T-helper 2 cell treated with Interferon-gamma antibody and Interleukin-4, amounts not matched to agents 5 μg/mL and 100 μg/mL, for 36 hours (primary cell): Measurements from ENCODE around the gene C6orf62.
A peak's percentile ranks its signal among the peaks of the same experiment; 100 is the strongest.
"Not testable (repeated sequence)": the region's sequence is repeated elsewhere in the genome, so short reads cannot be mapped to it uniquely, and the experiment has no call there.

Source experiments
- DNase-seq: peaks from one replicate; pipeline ENCODE4 v3.0.0; 2021; ENCODE audit warnings: low spot score
- H3K27ac Mint-ChIP-seq: one replicate; pipeline ENCODE4 v1.8.0; 2021; ENCODE audit warnings: mild to moderate bottlenecking, mixed read lengths
- H3K27me3 Mint-ChIP-seq: one replicate; pipeline ENCODE4 v1.8.0; 2021; ENCODE audit warnings: low read depth, mixed read lengths
- H3K36me3 Mint-ChIP-seq: one replicate; pipeline ENCODE4 v1.8.0; 2021; ENCODE audit warnings: low read depth, mixed read lengths
- H3K4me1 Mint-ChIP-seq: one replicate; pipeline ENCODE4 v1.8.0; 2021; ENCODE audit warnings: low read depth, mixed read lengths
- H3K4me3 Mint-ChIP-seq: one replicate; pipeline ENCODE4 v1.8.0; 2022; ENCODE audit warnings: mild to moderate bottlenecking, moderate library complexity, mixed read lengths
- H3K9me3 Mint-ChIP-seq: one replicate; pipeline ENCODE4 v1.8.0; 2021; ENCODE audit warnings: mixed read lengths

C6orf62 gene

GRCh38 chr6:24680582-24680981 is 38.4 kb downstream of the C6orf62 start:
- Mint-ChIP-seq H3K9me3 (peaks cover 2% of the 10 kb centered on the region), H3K4me3 (no peak overlapping the region), H3K27ac (no peak overlapping the region), H3K4me1 (peaks cover 4% of the 10 kb centered on the region), H3K27me3 (no peaks in the 10 kb centered on the region), H3K36me3 (peaks cover 5% of the 10 kb centered on the region)
- no peak for DNase-seq

GRCh38 chr6:24678792-24679352 is 40.1 kb downstream of the C6orf62 start:
- Mint-ChIP-seq H3K36me3 (peaks cover 15% of the 10 kb centered on the region), H3K9me3 (peaks cover 13% of the 10 kb centered on the region)
- H3K27me3 Mint-ChIP-seq, H3K4me1 Mint-ChIP-seq, H3K27ac Mint-ChIP-seq, H3K4me3 Mint-ChIP-seq, DNase-seq: not testable (repeated sequence)

GRCh38 chr6:24673625-24674024 is 45.3 kb downstream of the C6orf62 start:
- Mint-ChIP-seq H3K9me3 (peaks cover 45% of the 10 kb centered on the region), H3K4me3 (no peak overlapping the region), H3K36me3 (peaks cover 43% of the 10 kb centered on the region), H3K27ac (no peak overlapping the region), H3K27me3 (no peaks in the 10 kb centered on the region), H3K4me1 (peaks cover 6% of the 10 kb centered on the region)
- DNase-seq: no peak

GRCh38 chr6:24672620-24673182 is 46.3 kb downstream of the C6orf62 start:
- Mint-ChIP-seq H3K9me3 (peaks cover 45% of the 10 kb centered on the region), H3K27ac (no peak overlapping the region), H3K4me3 (no peak overlapping the region), H3K4me1 (peaks cover 9% of the 10 kb centered on the region), H3K36me3 (peaks cover 43% of the 10 kb centered on the region), H3K27me3 (no peaks in the 10 kb centered on the region)
- no peak for DNase-seq

DNA sequence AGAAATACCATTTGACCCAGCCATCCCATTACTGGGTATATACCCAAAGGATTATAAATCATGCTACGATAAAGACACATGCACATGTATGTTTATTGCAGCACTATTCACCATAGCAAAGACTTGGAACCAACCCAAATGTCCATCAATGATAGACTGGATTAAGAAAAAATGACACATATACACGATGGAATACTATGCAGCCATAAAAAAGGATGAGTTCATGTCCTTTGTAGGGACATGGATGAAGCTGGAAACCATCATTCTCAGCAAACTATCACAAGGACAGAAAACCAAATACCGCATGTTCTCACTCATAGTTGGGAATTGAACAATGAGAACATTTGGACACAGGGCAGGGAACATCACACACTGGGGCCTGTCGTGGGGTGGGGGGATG is 47.9 kb downstream of the C6orf62 start:
- Mint-ChIP-seq H3K9me3 (peaks cover 45% of the 10 kb centered on the region), H3K4me1 (peaks cover 15% of the 10 kb centered on the region), H3K36me3 (peaks cover 45% of the 10 kb centered on the region)
- H3K27me3 Mint-ChIP-seq, H3K4me3 Mint-ChIP-seq, DNase-seq, H3K27ac Mint-ChIP-seq: not testable (repeated sequence)

GRCh38 chr6:24670492-24670891 is 48.5 kb downstream of the C6orf62 start:
- Mint-ChIP-seq H3K9me3 (peaks cover 41% of the 10 kb centered on the region), H3K36me3 (peaks cover 43% of the 10 kb centered on the region), H3K4me1 (peaks cover 18% of the 10 kb centered on the region)
- not testable (repeated sequence) for H3K4me3 Mint-ChIP-seq, DNase-seq, H3K27me3 Mint-ChIP-seq, H3K27ac Mint-ChIP-seq

- Mint-ChIP-seq H3K27me3 (no peaks in the 10 kb centered on the region), H3K27ac (no peak overlapping the region), H3K36me3 (peaks cover 41% of the 10 kb centered on the region), H3K4me3 (peak overlapping the region; percentile 92), H3K9me3 (peaks cover 33% of the 10 kb centered on the region), H3K4me1 (peaks cover 27% of the 10 kb centered on the region)
- no peak for DNase-seq
Observed at GRCh38 chr6:24668997-24669361, 50.0 kb downstream of the C6orf62 start.

GRCh38 chr6:24668066-24668996 is 50.6 kb downstream of the C6orf62 start:
- Mint-ChIP-seq H3K9me3 (peaks cover 26% of the 10 kb centered on the region), H3K36me3 (peaks cover 45% of the 10 kb centered on the region), H3K4me3 (peak overlapping the region; percentile 92), H3K4me1 (peaks cover 32% of the 10 kb centered on the region)
- not testable (repeated sequence) for DNase-seq, H3K27ac Mint-ChIP-seq, H3K27me3 Mint-ChIP-seq

DNA sequence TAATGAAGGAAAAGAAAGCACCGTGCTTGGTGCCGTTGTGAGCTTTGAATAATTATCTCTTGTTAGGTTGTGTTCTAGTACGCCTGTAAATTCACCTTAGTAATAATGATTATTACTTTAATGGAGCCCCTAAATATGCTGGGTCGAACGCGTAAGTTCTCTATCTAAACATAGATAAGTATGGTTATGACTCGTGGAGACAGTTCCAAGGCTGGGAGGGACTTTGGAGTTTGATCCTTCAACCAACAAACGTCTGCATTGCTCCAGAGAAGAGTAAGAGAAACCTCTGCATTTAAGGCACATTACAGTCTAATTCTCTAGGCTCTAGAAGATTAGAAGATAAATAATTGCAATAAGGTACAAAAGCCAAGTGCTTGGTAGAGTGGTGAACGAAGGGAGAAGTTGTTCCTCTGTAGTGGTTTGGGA is 51.6 kb downstream of the C6orf62 start:
- H3K27ac Mint-ChIP-seq: peak overlapping the region; percentile 91
- DNase-seq: no peak
- H3K36me3 Mint-ChIP-seq: peaks cover 47% of the 10 kb centered on the region
- H3K4me1 Mint-ChIP-seq: peaks cover 32% of the 10 kb centered on the region
- peak overlapping the region; percentile 92 for H3K4me3 Mint-ChIP-seq
- no peaks in the 10 kb centered on the region for H3K27me3 Mint-ChIP-seq
- peaks cover 18% of the 10 kb centered on the region for H3K9me3 Mint-ChIP-seq

DNA sequence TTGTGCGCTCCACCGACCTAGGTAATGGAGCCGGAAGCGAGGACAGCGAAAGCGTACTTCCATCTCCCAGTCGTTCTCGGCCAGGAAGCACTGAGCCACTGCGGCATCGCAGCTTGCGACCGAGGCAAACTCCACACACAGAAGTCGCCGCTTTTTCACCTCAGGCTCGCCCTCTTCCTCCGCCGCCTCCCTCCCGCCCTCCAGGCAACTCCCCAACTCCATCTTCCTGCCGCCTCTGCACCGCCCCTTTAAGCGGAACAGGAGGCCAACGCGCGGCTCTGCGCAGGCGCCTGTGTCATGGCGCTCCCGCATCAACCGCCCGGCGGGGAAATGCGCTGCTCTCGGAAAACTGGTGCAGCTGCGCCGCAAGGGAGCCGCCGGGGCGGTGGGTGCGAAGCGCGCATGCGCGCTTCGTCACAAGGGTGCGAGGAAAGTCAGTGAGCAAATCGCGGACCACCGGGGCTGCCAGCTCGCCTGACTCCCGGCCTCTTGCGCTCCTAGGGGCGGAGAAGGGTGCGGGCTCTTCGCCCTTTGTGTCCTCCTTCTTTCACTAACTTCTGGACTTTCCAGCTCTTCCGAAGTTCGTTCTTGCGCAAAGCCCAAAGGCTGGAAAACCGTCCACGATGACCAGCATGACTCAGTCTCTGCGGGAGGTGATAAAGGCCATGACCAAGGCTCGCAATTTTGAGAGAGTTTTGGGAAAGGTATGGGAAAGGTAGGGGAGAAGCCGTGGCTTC is 52.1 kb downstream of the C6orf62 start, which contains the start of the genes ACOT13 and TDP2:
TSS of gene ACOT13 (plus strand) at position 437 of the 737 bp plus-strand sequence. CDS start at position 624, 187 bp downstream.
TSS of gene TDP2 (minus strand) at position 259 of the 737 bp plus-strand sequence. CDS start at position 222, 37 bp downstream.
- H3K4me3 Mint-ChIP-seq: peak within 1 kb of the TSS; percentile 92

DNA sequence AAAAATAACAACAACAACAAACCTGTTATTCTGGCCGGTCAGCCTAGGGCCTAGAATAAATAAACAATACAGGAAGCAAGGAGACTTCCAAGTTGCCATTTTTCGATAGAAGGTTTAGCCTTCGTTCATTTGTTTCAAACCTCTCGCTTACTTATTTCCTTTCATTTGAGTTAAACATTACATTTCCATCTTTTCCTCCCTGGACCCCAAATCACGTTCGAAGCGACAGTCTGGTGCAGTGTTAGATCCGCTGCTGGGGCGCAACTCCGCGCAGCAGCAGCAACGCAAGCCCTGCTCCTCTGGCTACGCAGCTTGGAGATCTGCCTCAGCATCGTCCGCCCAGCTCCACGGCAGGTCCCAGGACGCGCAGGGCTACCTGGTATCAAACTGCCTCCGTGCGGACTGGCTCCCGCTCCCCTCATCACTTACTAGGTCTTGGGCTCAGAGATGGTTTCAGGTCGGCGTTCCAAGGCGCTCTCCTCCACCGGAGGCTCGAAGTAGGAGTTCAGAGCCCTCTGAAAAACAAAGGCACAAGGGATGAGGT is 52.8 kb downstream of the C6orf62 start:
- no peak for DNase-seq
- H3K27me3 Mint-ChIP-seq: no peaks in the 10 kb centered on the region

More for the DNA sequence above, 52.1 kb downstream of the C6orf62 start, which contains the start of the genes ACOT13 and TDP2:
- peak; percentile 98 for DNase-seq
- peaks cover 51% of the 10 kb centered on the region for H3K36me3 Mint-ChIP-seq
- H3K4me1 Mint-ChIP-seq: peaks cover 35% of the 10 kb centered on the region
- H3K27ac Mint-ChIP-seq: peak within 1 kb of the TSS; percentile 91
- H3K9me3 Mint-ChIP-seq: peaks cover 17% of the 10 kb centered on the region
- H3K27me3 Mint-ChIP-seq: no peaks in the 10 kb centered on the region

DNA sequence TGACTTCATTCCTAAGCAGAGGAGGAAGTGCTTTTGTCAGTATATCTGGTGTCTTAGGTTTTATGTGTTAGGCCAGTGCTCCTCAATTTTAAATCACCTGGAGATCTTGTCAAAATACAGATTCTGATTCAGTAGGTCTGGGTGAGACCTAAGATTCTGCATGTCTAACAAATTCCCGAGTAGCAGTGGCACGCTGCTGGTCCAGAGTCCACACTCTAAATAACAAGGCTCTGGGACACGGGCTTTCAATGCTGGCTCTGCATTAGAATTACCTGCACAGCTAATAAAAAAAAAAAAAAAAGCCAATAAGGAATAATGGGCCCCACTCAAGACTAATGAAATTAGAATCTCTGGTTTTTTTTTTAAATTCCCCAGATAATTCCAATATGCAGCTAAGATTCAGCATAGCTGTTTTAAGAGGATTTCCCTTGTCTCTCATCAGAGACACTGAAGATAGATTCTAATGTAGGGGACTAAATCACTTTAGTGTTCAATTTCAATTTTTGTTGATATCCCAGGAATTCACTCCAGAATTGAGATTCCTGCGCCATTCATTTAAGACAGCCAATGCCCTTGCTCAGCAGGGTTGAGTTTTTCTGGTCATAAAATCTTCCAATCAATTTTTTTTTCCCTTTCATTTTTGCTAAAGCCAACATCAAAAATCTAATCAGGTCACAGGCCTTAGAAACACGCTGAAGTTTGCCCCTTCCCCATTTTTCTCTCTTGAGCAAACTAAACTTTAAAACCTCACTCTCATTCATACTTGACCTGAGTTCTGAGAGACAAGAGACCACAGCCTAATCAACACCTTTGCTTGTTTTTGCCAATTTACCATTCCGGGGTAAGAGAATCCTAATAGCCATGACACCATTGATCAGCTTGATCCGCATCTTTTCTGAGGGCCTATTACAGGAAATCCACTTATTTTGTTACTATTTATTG is 54.6 kb downstream of the C6orf62 start:
- Mint-ChIP-seq H3K27ac (no peak overlapping the region), H3K4me3 (peak overlapping the region; percentile 92), H3K27me3 (no peaks in the 10 kb centered on the region), H3K4me1 (peaks cover 40% of the 10 kb centered on the region), H3K9me3 (no peaks in the 10 kb centered on the region), H3K36me3 (peaks cover 40% of the 10 kb centered on the region)
- DNase-seq: no peak

More for the DNA sequence above, 52.8 kb downstream of the C6orf62 start:
- peaks cover 37% of the 10 kb centered on the region for H3K4me1 Mint-ChIP-seq
- H3K4me3 Mint-ChIP-seq: peak overlapping the region; percentile 92
- H3K9me3 Mint-ChIP-seq: peaks cover 14% of the 10 kb centered on the region
- peaks cover 53% of the 10 kb centered on the region for H3K36me3 Mint-ChIP-seq
- peak overlapping the region; percentile 91 for H3K27ac Mint-ChIP-seq
